ENCODE measurements around the gene SHISA5. TPM values are rescaled to one million over a fixed set of nuclear protein-coding genes. Genes with fewer than 3 reads are reported as not detected.

SHISA5 gene
- total RNA-seq, 1 experiment from 2014 or later = 174 TPM

- Mint-ChIP-seq H3K36me3 (ENCODE audit: insufficient read depth in 1 of 3, low read depth in 3 of 3) (peaks cover 18 to 49% (median 26%) of the 10 kb centered on the region in 3 experiments; a peak in 6 of 7 replicates), H3K27ac (peak within 1 kb of the TSS; percentile 98 to 99 (median 99)), H3K4me3 (peak within 1 kb of the TSS; percentile 93 to 99), H3K9me3 (no peaks in the 10 kb centered on the region), H3K4me1 (peaks cover 9 to 19% of the 10 kb centered on the region in 2 experiments), H3K27me3 (ENCODE audit: low read depth) (no peaks in the 10 kb centered on the region)
- Histone ChIP-seq H2BK20ac (ENCODE audit: low read depth, low read length, poor library complexity, severe bottlenecking) (no peak within 1 kb of the TSS), H2BK5ac (ENCODE audit: insufficient read length, low read length) (no peak within 1 kb of the TSS), H3K14ac (ENCODE audit: insufficient read depth, low read length) (peak within 1 kb of the TSS; percentile 94), H3K27ac (ENCODE audit: insufficient read length, low read depth, low read length) (peak within 1 kb of the TSS; percentile 58), H3K56ac (ENCODE audit: insufficient read length, low read depth, low read length) (peak within 1 kb of the TSS; percentile 52), H3K79me2 (ENCODE audit: insufficient read depth, low read length) (peaks cover 5% of the 10 kb centered on the region; the same call in 1 of the 2 replicates), H3K9me3 (ENCODE audit: control insufficient read depth, low read depth, low read length) (no peaks in the 10 kb centered on the region), H4K20me1 (ENCODE audit: control insufficient read depth, insufficient read depth, insufficient read length) (no peaks in the 10 kb centered on the region), H3K9ac (ENCODE audit: extremely low read depth, insufficient read length, low read length) (peak within 1 kb of the TSS; percentile 95), H3K79me1 (ENCODE audit: insufficient read depth, low read depth, low read length, poor library complexity, severe bottlenecking) (peaks cover 5% of the 10 kb centered on the region), H3K23ac (ENCODE audit: insufficient read length, low read depth, low read length) (no peak within 1 kb of the TSS), H3K4ac (ENCODE audit: low read depth, low read length) (no peak within 1 kb of the TSS), H2AFZ (ENCODE audit: low read length) (peak within 1 kb of the TSS; percentile 33), H2BK15ac (ENCODE audit: low read depth, low read length) (no peak within 1 kb of the TSS), H3K27me3 (ENCODE audit: insufficient read depth, low read length) (no peaks in the 10 kb centered on the region), H3K4me1 (ENCODE audit: insufficient read depth, low read length) (peaks cover 3% of the 10 kb centered on the region; the same call in 1 of the 2 replicates), H3K4me2 (ENCODE audit: insufficient read depth, insufficient read length, low read length) (peak within 1 kb of the TSS; percentile 90), H2BK12ac (ENCODE audit: insufficient read length, low read depth, low read length) (no peak within 1 kb of the TSS), H2AK5ac (ENCODE audit: insufficient read length, low read length) (no peak within 1 kb of the TSS), H3K18ac (ENCODE audit: insufficient read length, low read depth, low read length) (peak within 1 kb of the TSS; percentile 81), H4K8ac (replicated peaks; ENCODE audit: insufficient read length, low read depth, low read length) (no peak within 1 kb of the TSS), H2BK120ac (ENCODE audit: low read depth, low read length, poor library complexity, severe bottlenecking) (no peak within 1 kb of the TSS), H3K23me2 (ENCODE audit: insufficient read length, low read depth, low read length, poor library complexity, severe bottlenecking) (no peaks in the 10 kb centered on the region), H4K91ac (ENCODE audit: insufficient read length, low read depth, low read length) (no peak within 1 kb of the TSS), H3T11ph (ENCODE audit: low read length) (no peak within 1 kb of the TSS), H4K5ac (ENCODE audit: insufficient read length, low read depth, low read length) (no peak within 1 kb of the TSS)
- whole genome bisulfite sequencing (ENCODE audit: extremely low coverage, insufficient read length, low lambda C conversion rate) = no CpG with 5 or more reads among the region's 54 CpGs
- TF ChIP-seq, protein P1, sequence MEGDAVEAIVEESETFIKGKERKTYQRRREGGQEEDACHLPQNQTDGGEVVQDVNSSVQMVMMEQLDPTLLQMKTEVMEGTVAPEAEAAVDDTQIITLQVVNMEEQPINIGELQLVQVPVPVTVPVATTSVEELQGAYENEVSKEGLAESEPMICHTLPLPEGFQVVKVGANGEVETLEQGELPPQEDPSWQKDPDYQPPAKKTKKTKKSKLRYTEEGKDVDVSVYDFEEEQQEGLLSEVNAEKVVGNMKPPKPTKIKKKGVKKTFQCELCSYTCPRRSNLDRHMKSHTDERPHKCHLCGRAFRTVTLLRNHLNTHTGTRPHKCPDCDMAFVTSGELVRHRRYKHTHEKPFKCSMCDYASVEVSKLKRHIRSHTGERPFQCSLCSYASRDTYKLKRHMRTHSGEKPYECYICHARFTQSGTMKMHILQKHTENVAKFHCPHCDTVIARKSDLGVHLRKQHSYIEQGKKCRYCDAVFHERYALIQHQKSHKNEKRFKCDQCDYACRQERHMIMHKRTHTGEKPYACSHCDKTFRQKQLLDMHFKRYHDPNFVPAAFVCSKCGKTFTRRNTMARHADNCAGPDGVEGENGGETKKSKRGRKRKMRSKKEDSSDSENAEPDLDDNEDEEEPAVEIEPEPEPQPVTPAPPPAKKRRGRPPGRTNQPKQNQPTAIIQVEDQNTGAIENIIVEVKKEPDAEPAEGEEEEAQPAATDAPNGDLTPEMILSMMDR (conservative IDR thresholded peaks at IDR 0.05) = no peak
- peak; percentile 99 for DNase-seq
These were observed 64.0 kb downstream of the SHISA5 start, which contains the start of the genes CCDC51 and TMA7 for GRCh38 chr3:48439820-48440589. Gene CCDC51, minus strand, starts transcription at chr3:48440119. Its CDS starts 4,991 bp downstream, at chr3:48435128. Gene TMA7, plus strand, starts transcription at chr3:48440257. Its CDS starts 40 bp downstream, at chr3:48440297.

All from H9 (cell line).